B cell (primary cell): ENCODE results near the gene DNAH8. TPM values are rescaled to one million over a fixed set of nuclear protein-coding genes. Genes with fewer than 3 reads are reported as not detected.

Source experiments
- ATAC-seq: fragments of 200-7000 bp; cut with Tn5 transposase; one replicate; pipeline ENCODE4 v1.10.0; 2021; ENCODE audit warnings: low read depth, mild to moderate bottlenecking, moderate number of reproducible peaks, moderate library complexity
- CTCF ChIA-PET: fragments of 350-600 bp; sonication (Branson Sonifier 250); formaldehyde crosslinking; loops from one replicate; lab custom pipeline; 2021; ENCODE audit warnings: antibody characterized with exemption, inconsistent platforms; lab: Charles Lee
- POLR2A ChIA-PET: fragments of 350-600 bp; sonication (Branson Sonifier 250); formaldehyde crosslinking; loops from one replicate; lab custom pipeline; 2021; ENCODE audit warnings: antibody characterized with exemption; lab: Charles Lee
- DNase-seq: peaks from one replicate; pipeline ENCODE4 v3.0.0; 2013
- H2AFZ ChIP-seq: 2 replicates; pipeline ENCODE4 v1.6.1; 2012; ENCODE audit warnings: mild to moderate bottlenecking, low read depth, low read length; ENCODE audit not compliant: insufficient read depth, poor library complexity, severe bottlenecking
- H3K27ac ChIP-seq, 2 donors: 1 replicate in 1 of 2; 2 replicates in 1 of 2; pipeline ENCODE4 v1.5.1; 2012 to 2013; ENCODE audit warnings: low read length in 2 of 2, mild to moderate bottlenecking in 2 of 2, moderate library complexity in 1 of 2
- H3K27me3 ChIP-seq, 4 experiments: fragments of 200-600 bp in 1 of 4; sonication (generic) in 1 of 4; replicated peaks in 1 of 4; 1 replicate in 2 of 4; 2 replicates in 2 of 4; pipeline versions ENCODE4 v1.6.1 to v1.7.0; 2013 to 2016; ENCODE audit warnings: low read length in 3 of 4, mild to moderate bottlenecking in 2 of 4, mixed read lengths in 1 of 4, moderate library complexity in 1 of 4; ENCODE audit not compliant: insufficient read depth in 4 of 4, control insufficient read depth in 3 of 4; ENCODE audit errors: control extremely low read depth in 1 of 4
- H3K36me3 ChIP-seq, 2 experiments: replicated peaks in 1 of 2; 1 replicate in 1 of 2; 2 replicates in 1 of 2; pipeline versions ENCODE4 v1.6.1 to v1.7.1; 2013; ENCODE audit warnings: low read length in 1 of 2; ENCODE audit not compliant: insufficient read depth in 2 of 2, control insufficient read depth in 1 of 2; ENCODE audit errors: control extremely low read depth in 1 of 2, extremely low read depth in 1 of 2
- H3K4me1 ChIP-seq, 2 donors: fragments of 200-600 bp in 1 of 2; sonication (generic) in 1 of 2; 1 replicate in 1 of 2; 2 replicates in 1 of 2; pipeline versions ENCODE4 v1.5.1 to v1.6.1; 2013 to 2017; ENCODE audit warnings: low read length in 2 of 2; ENCODE audit not compliant: control insufficient read depth in 2 of 2, insufficient read depth in 2 of 2
- H3K4me2 ChIP-seq: replicated peaks from 2 replicates; pipeline ENCODE3; 2012; ENCODE audit warnings: mild to moderate bottlenecking, low read depth, low read length; ENCODE audit not compliant: poor library complexity, severe bottlenecking
- H3K4me3 ChIP-seq, 5 experiments: fragments of 200-600 bp in 1 of 5; sonication (generic) in 1 of 5; 1 replicate in 3 of 5; 2 replicates in 2 of 5; pipeline versions ENCODE4 v1.5.1 to v1.7.0; 2011 to 2016; ENCODE audit warnings: low read length in 4 of 5, mild to moderate bottlenecking in 4 of 5, low read depth in 2 of 5, control low read depth in 1 of 5, moderate library complexity in 1 of 5; ENCODE audit not compliant: insufficient read depth in 1 of 5; ENCODE audit errors: control extremely low read depth in 1 of 5, extremely low read depth in 1 of 5
- H3K79me2 ChIP-seq: fragments of 200-600 bp; sonication (generic); one replicate; pipeline ENCODE4 v1.6.0; 2016; ENCODE audit warnings: low read length; ENCODE audit not compliant: control insufficient read depth, insufficient read depth
- H3K9ac ChIP-seq: fragments of 200-600 bp; sonication (generic); 2 replicates; pipeline ENCODE4 v1.6.1; 2017; ENCODE audit warnings: mild to moderate bottlenecking, low read length, moderate library complexity
- H3K9me3 ChIP-seq, 3 donors: one replicate each; pipeline versions ENCODE4 v1.6.1 to v1.7.1; 2013; ENCODE audit warnings: low read length in 2 of 3; ENCODE audit not compliant: control insufficient read depth in 2 of 3, insufficient read depth in 1 of 3; ENCODE audit errors: control extremely low read depth in 1 of 3
- H4K20me1 ChIP-seq: 2 replicates; pipeline ENCODE4 v1.6.0; 2012; ENCODE audit warnings: mild to moderate bottlenecking, low read length; ENCODE audit not compliant: insufficient read depth, control insufficient read depth, poor library complexity, severe bottlenecking
- H3K27ac Mint-ChIP-seq: one replicate; pipeline ENCODE4 v1.8.0; 2021; ENCODE audit warnings: mixed read lengths
- H3K27me3 Mint-ChIP-seq: one replicate; pipeline ENCODE4 v1.8.0; 2021; ENCODE audit warnings: mixed read lengths
- H3K4me1 Mint-ChIP-seq: one replicate; pipeline ENCODE4 v1.8.0; 2021; ENCODE audit warnings: mixed read lengths
- H3K4me3 Mint-ChIP-seq: one replicate; pipeline ENCODE4 v1.8.0; 2021; ENCODE audit warnings: mixed read lengths
- H3K9me3 Mint-ChIP-seq: one replicate; pipeline ENCODE4 v1.8.0; 2022; ENCODE audit warnings: mixed read lengths; ENCODE audit not compliant: insufficient read depth
- CTCF ChIP-seq: fragments of 200-600 bp; IDR thresholded peaks from one replicate; pipeline ENCODE4 v1.8.0; 2022; ENCODE audit warnings: antibody characterized with exemption, mild to moderate bottlenecking
- EZH2 ChIP-seq: IDR thresholded peaks from 2 replicates; pipeline ENCODE4 v1.6.1; 2012; ENCODE audit warnings: borderline replicate concordance, low read depth, mild to moderate bottlenecking, moderate library complexity, low read length; ENCODE audit not compliant: insufficient read depth, poor library complexity, severe bottlenecking
- WGBS: methylation state at CpG from one replicate; pipeline ENCODE4 v1.1.5; 2013; ENCODE audit warnings: missing lambda C conversion rate; ENCODE audit not compliant: insufficient coverage; 5-methylcytosine and 5-hydroxymethylcytosine counted together
- intact Hi-C: fragments of 100-400 bp; cut with micrococcal nuclease; formaldehyde crosslinking; loops from one replicate; pipeline ENCODE4 v1.10.0; 2022
- polyA plus RNA-seq: library from polyadenylated mRNA; depleted of rRNA; stranded (reverse); fragments of >200 nt; gene quantifications from 2 replicates; pipeline ENCODE4 v1.2.3, GENCODE V29; 2012
- total RNA-seq, 2 donors: library from RNA; stranded (reverse); fragments of 120-200 nt in 1 of 2; gene quantifications; 1 replicate in 1 of 2; 2 replicates in 1 of 2; pipeline versions ENCODE4 v1.2.3 to v1.2.4, GENCODE V29; 2013 to 2022

Gene DNAH8
- total and polyA plus RNA-seq, 2 donors (not counting 1 experiment from before 2014, with no cell fraction given), result 0.69 to 1.1 TPM

- intact Hi-C loops, result no loop called here
- Mint-ChIP-seq H3K4me1 (no peaks in the 10 kb centered on the region), H3K9me3 (no peaks in the 10 kb centered on the region), H3K27ac (no peak overlapping the region), H3K27me3 (no peaks in the 10 kb centered on the region), H3K4me3 (no peak overlapping the region)
- DNase-seq (no peak), ATAC-seq (no peak)
- Histone ChIP-seq H3K79me2 (no peaks in the 10 kb centered on the region), H3K4me3 (no peak overlapping the region), H2AFZ (no peak overlapping the region), H3K27me3 (no peaks in the 10 kb centered on the region), H4K20me1 (no peaks in the 10 kb centered on the region), H3K4me1 (no peaks in the 10 kb centered on the region), H3K36me3 (no peaks in the 10 kb centered on the region), H3K9ac (no peak overlapping the region), H3K27ac (no peak overlapping the region), H3K9me3 (no peaks in the 10 kb centered on the region), H3K4me2 (no peak overlapping the region)
- WGBS, result 93% methylated on average over 2 of the region's 4 CpGs
- POLR2A ChIA-PET, result no interaction called here
- CTCF ChIA-PET, result interaction anchor here (0.6 to 1.0 kb wide), 2 partner anchors 11 to 89 kb away, joined by 4 to 5 read pairs; no protein-coding TSS in a partner anchor
- TF ChIP-seq EZH2 (no peak), CTCF (no peak)
Measured at GRCh38 chr6:38861926-38862401, 146.9 kb downstream of the DNAH8 start.

DNA sequence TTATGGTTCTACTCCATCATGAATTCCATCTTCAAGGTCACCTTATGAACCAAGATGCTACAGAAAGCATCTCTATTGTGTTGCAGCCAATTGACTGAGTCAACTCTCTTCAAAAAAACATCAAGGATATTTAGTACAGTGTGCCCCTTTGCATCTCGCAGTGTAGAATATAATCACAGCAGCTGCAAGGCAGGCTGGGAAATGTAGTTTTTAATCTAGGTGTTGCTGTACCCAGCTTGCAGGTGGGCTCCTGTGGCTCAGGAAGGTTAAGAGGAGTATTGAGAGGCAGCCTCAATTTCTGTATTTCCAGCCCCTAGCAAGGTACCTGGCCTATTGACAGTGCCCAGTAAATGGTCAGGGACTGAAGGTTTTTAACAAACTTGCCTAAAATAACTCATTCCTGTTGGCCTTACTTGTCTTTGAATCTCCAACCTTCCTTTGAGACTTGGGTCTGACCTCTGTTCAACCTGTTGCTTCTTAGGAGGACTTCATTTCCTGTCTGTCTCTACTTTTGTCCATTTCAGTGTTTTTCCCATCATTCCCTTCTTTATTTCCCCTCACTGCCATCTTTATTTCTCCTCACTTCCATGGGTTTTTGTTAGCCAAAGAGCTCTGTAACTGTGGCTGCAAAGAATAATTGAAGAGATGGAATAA is 150.5 kb downstream of the DNAH8 start:
- H3K4me3 Mint-ChIP-seq, result no peak overlapping the region
- no peaks in the 10 kb centered on the region for H3K9me3 Mint-ChIP-seq
- no peak for TF ChIP-seq CTCF
- TF ChIP-seq EZH2, result no peak
- ChIA-PET CTCF (interaction anchor here (0.9 kb wide), 1 partner anchor 8 kb away, joined by 4 read pairs; no protein-coding TSS in a partner anchor), POLR2A (no interaction called here)
- H3K4me1 Mint-ChIP-seq, result no peaks in the 10 kb centered on the region
- intact Hi-C loops, result no loop called here
- DNase-seq (no peak), ATAC-seq (no peak)
- no peaks in the 10 kb centered on the region for H4K20me1 ChIP-seq
- H3K79me2 ChIP-seq, result no peaks in the 10 kb centered on the region
- H3K27ac ChIP-seq, result no peak overlapping the region
- no peak overlapping the region for H3K4me3 ChIP-seq
- no peaks in the 10 kb centered on the region for H3K27me3 ChIP-seq
- H3K9me3 ChIP-seq, result no peaks in the 10 kb centered on the region
- no peak overlapping the region for H3K9ac ChIP-seq
- WGBS, result no CpG with 5 or more reads among the region's 1 CpG
- H3K27me3 Mint-ChIP-seq, result no peaks in the 10 kb centered on the region
- H3K4me1 ChIP-seq, result no peaks in the 10 kb centered on the region
- no peaks in the 10 kb centered on the region for H3K36me3 ChIP-seq
- no peak overlapping the region for H3K4me2 ChIP-seq
- H2AFZ ChIP-seq, result no peak overlapping the region
- no peak overlapping the region for H3K27ac Mint-ChIP-seq
